Measurements from ENCODE around the gene HEXB. TPM values are rescaled to one million over a fixed set of nuclear protein-coding genes. Genes with fewer than 3 reads are reported as not detected.

Gene HEXB
- total RNA-seq, result 334 and 613 TPM in 2 replicates

GRCh38 chr5:74684900-74685851 is at the start of gene HEXB:
HEXB (plus strand) TSS chr5:74685233; CDS start chr5:74685261, 28 bp downstream.

GRCh38 chr5:74640450-74640953 is 44.5 kb upstream of the HEXB start, which contains the start of gene ENC1:
ENC1 (minus strand) TSS chr5:74640728; CDS start chr5:74636485, 4,243 bp downstream.

GRCh38 chr5:74766849-74767578 is 82.0 kb downstream of the HEXB start, which contains the start of the genes GFM2 and NSA2:
GFM2 (minus strand) TSS chr5:74767117; CDS start chr5:74763742, 3,375 bp downstream.
NSA2 (plus strand) TSS chr5:74767249; CDS start chr5:74767361, 112 bp downstream.

Other genes with a start within 250 kb of the HEXB start
- 11.7 and 14.5 TPM in 2 replicates for gene ENC1, start 44.5 kb upstream of the HEXB start, total RNA-seq
- 26.4 and 27.4 TPM in 2 replicates for gene GFM2, start 81.9 kb downstream of the HEXB start, total RNA-seq
- 97.4 and 115 TPM in 2 replicates for gene NSA2, start 82.0 kb downstream of the HEXB start, total RNA-seq
- 0.16 and 0.17 TPM in 2 replicates for gene FAM169A, start 181.2 kb downstream of the HEXB start, total RNA-seq